ENCODE results near the gene PTPN14.

DNA sequence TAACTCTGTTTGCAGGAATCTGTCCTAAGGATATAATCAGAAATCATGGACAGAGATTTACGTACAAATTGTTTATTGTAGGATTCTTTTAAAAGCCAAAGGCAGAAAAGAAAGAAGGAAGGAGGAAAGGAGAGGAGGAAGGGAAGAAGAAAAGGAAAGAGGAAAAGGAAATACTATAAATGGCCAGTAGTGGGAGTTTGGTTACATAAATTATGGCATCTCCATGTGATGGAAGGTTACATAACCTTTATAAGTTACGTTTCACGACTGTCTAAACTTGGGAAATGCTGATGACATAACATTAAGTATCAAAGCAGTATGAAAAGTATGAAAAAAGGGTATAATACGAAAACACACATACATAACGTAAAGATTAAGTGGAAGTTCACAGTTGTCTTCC lies 231.5 kb downstream of the PTPN14 start:
- TF ChIP-seq, protein P1, sequence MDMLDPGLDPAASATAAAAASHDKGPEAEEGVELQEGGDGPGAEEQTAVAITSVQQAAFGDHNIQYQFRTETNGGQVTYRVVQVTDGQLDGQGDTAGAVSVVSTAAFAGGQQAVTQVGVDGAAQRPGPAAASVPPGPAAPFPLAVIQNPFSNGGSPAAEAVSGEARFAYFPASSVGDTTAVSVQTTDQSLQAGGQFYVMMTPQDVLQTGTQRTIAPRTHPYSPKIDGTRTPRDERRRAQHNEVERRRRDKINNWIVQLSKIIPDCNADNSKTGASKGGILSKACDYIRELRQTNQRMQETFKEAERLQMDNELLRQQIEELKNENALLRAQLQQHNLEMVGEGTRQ (CRISPR knock-in tag; IDR thresholded peaks at IDR 0.05): no peak
- TF ChIP-seq, protein P2, sequence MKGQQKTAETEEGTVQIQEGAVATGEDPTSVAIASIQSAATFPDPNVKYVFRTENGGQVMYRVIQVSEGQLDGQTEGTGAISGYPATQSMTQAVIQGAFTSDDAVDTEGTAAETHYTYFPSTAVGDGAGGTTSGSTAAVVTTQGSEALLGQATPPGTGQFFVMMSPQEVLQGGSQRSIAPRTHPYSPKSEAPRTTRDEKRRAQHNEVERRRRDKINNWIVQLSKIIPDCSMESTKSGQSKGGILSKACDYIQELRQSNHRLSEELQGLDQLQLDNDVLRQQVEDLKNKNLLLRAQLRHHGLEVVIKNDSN (CRISPR knock-in tag; IDR thresholded peaks at IDR 0.05): no peak
- TF ChIP-seq IRF2 (CRISPR knock-in tag; IDR thresholded peaks at IDR 0.05; ENCODE audit: borderline replicate concordance, low read depth) (no peak), NFYB (CRISPR knock-in tag; conservative IDR thresholded peaks at IDR 0.05; ENCODE audit: low read depth) (no peak)
- TF ChIP-seq, protein P3, sequence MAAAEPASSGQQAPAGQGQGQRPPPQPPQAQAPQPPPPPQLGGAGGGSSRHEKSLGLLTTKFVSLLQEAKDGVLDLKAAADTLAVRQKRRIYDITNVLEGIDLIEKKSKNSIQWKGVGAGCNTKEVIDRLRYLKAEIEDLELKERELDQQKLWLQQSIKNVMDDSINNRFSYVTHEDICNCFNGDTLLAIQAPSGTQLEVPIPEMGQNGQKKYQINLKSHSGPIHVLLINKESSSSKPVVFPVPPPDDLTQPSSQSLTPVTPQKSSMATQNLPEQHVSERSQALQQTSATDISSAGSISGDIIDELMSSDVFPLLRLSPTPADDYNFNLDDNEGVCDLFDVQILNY (CRISPR knock-in tag; IDR thresholded peaks at IDR 0.05): no peak
- TF ChIP-seq, protein P4, sequence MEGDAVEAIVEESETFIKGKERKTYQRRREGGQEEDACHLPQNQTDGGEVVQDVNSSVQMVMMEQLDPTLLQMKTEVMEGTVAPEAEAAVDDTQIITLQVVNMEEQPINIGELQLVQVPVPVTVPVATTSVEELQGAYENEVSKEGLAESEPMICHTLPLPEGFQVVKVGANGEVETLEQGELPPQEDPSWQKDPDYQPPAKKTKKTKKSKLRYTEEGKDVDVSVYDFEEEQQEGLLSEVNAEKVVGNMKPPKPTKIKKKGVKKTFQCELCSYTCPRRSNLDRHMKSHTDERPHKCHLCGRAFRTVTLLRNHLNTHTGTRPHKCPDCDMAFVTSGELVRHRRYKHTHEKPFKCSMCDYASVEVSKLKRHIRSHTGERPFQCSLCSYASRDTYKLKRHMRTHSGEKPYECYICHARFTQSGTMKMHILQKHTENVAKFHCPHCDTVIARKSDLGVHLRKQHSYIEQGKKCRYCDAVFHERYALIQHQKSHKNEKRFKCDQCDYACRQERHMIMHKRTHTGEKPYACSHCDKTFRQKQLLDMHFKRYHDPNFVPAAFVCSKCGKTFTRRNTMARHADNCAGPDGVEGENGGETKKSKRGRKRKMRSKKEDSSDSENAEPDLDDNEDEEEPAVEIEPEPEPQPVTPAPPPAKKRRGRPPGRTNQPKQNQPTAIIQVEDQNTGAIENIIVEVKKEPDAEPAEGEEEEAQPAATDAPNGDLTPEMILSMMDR (IDR thresholded peaks at IDR 0.05): no peak
